WI38 (cell line): ENCODE measurements around the gene ZBTB44.
"Not testable (repeated sequence)": the region's sequence is repeated elsewhere in the genome, so short reads cannot be mapped to it uniquely, and the experiment has no call there.

Source experiments
- H3K4me3 ChIP-seq: 2 replicates; pipeline ENCODE4 v1.5.1; 2011; ENCODE audit warnings: low read depth, mild to moderate bottlenecking, control low read depth, low read length
- CTCF ChIP-seq: IDR thresholded peaks from 2 replicates; pipeline ENCODE4 v1.5.1; 2012; ENCODE audit warnings: low read depth, mild to moderate bottlenecking, control low read depth, low read length

Gene ZBTB44

GRCh38 chr11:130295657-130296056 lies 19.1 kb downstream of the ZBTB44 start:
- no peak overlapping the region for H3K4me3 ChIP-seq
- no peak for TF ChIP-seq CTCF

GRCh38 chr11:130282111-130282510 lies 32.6 kb downstream of the ZBTB44 start:
- TF ChIP-seq CTCF, result no peak
- no peak overlapping the region for H3K4me3 ChIP-seq

DNA sequence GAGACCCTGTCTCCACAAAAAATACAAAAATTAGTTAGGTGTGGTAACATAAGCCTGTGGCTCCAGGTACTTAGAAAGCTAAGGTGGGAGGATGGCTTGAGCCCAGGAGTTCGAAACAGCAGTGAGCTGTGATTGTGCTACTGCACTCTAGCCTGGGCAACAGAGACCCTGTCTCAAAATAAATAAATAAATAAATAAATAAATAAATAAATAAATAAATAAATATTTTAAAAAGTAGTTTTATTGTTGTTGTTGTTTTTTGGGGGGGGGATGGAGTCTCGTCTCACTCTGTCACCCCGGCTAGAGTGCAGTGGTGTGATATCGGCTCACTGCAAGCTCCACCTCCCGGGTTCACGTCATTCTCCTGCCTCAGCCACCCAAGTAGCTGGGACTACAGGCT lies 33.4 kb downstream of the ZBTB44 start:
- not testable (repeated sequence) for H3K4me3 ChIP-seq

DNA sequence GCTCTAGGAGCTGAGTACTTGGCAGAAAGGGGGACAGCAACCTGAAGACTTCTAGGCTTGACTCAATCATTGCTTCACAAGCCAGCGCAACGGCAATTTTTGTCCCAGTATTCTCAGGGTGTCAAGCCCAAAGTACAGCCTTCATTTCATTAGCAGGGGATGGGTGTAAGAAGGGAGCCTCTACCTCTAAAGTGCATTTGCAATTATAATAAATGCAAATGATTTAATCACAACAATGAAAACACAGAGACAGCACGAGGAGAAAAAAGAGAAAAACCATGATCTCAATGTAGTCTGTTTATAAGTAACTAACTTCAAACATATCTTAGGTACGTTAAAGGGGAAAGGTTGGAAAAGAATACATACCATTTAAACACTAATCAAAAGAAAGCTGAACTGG lies 34.7 kb downstream of the ZBTB44 start:
- H3K4me3 ChIP-seq, result no peak overlapping the region
- no peak for TF ChIP-seq CTCF

GRCh38 chr11:130278745-130279144 lies 36.0 kb downstream of the ZBTB44 start:
- H3K4me3 ChIP-seq, result no peak overlapping the region
- no peak for TF ChIP-seq CTCF

- TF ChIP-seq CTCF, result no peak
Observed at GRCh38 chr11:130278151-130278550, 36.6 kb downstream of the ZBTB44 start.

GRCh38 chr11:130272336-130272735 lies 42.4 kb downstream of the ZBTB44 start:
- no peak overlapping the region for H3K4me3 ChIP-seq
- TF ChIP-seq CTCF, result no peak

More at GRCh38 chr11:130278151-130278550, 36.6 kb downstream of the ZBTB44 start:
- no peak overlapping the region for H3K4me3 ChIP-seq

DNA sequence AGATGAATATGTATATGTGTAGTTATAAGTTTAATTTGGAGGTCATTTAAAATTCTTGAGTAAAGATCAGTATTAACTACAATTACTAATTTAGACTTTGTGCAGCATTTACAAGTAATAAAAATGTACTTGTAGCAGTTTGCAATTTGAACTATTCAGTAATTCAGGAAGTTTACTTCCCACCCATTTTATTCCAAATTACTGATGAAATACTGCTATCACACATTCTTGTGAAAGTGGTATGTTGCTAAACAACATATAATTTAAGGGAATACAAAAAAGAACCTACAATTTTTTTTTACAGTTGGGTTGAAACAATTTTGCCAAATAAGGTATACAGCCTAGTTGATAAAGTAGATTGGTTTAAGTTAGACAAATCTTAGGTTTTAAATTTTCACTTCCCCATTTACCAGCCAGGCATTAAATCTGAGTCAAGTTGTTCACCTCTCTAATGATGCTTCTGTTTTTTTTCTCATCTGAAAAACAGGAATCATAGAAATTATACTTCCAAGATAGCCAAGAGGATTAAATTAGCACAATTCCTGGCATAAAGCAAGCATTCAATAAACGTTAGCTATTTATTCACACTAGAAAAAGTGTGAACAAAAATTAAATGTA lies 45.3 kb downstream of the ZBTB44 start:
- no peak overlapping the region for H3K4me3 ChIP-seq
- no peak for TF ChIP-seq CTCF
